OCI-LY3 (cell line): Measurements from ENCODE around the gene PTDSS2.

Experiments used
- H2AFZ ChIP-seq: fragments of 200-600, 300-600 bp; shearing (Covaris generic); 2 replicates; pipeline ENCODE4 v1.6.0; 2014; ENCODE audit warnings: antibody characterized with exemption, low read depth, low read length
- H3K27ac ChIP-seq: fragments of 200-600, 300-600 bp; sonication (generic); 2 replicates; pipeline ENCODE4 v1.5.1; 2014; ENCODE audit warnings: mild to moderate bottlenecking, low read length, moderate library complexity, mixed read lengths
- H3K27me3 ChIP-seq: fragments of 200-600, 300-600 bp; sonication (generic); 2 replicates; pipeline ENCODE4 v1.6.1; 2014; ENCODE audit warnings: low read depth, low read length, mixed read lengths
- H3K36me3 ChIP-seq: fragments of 200-600, 300-600 bp; sonication (generic); replicated peaks from 2 replicates; pipeline ENCODE3; 2014; ENCODE audit warnings: low read depth, low read length, mixed read lengths
- H3K4me1 ChIP-seq: fragments of 300-600, 200-600 bp; sonication (generic); 2 replicates; pipeline ENCODE4 v1.6.1; 2014; ENCODE audit warnings: low read length, mixed read lengths
- H3K4me2 ChIP-seq: fragments of 200-600, 300-600 bp; sonication (generic); 2 replicates; pipeline ENCODE4 v1.6.1; 2014; ENCODE audit warnings: low read length, mixed read lengths
- H3K4me3 ChIP-seq: fragments of 300-600, 200-600 bp; sonication (generic); 2 replicates; pipeline ENCODE4 v1.5.1; 2014; ENCODE audit warnings: antibody characterized with exemption, mild to moderate bottlenecking, low read length, moderate library complexity
- H3K79me2 ChIP-seq: fragments of 300-600, 200-600 bp; shearing (Covaris generic); 2 replicates; pipeline ENCODE4 v1.6.1; 2014; ENCODE audit warnings: mild to moderate bottlenecking, low read length, mixed read lengths
- H3K9ac ChIP-seq: fragments of 300-600, 200-600 bp; shearing (Covaris generic); 2 replicates; pipeline ENCODE4 v1.6.0; 2014; ENCODE audit warnings: mild to moderate bottlenecking, low read length, moderate library complexity
- H3K9me3 ChIP-seq: fragments of 200-600, 300-600 bp; shearing (Covaris generic); 2 replicates; pipeline ENCODE4 v1.6.1; 2014; ENCODE audit warnings: low read length, mixed read lengths; ENCODE audit not compliant: insufficient read depth
- H4K20me1 ChIP-seq: fragments of 200-600, 300-600 bp; sonication (generic); 2 replicates; pipeline ENCODE4 v1.6.1; 2016; ENCODE audit warnings: low read length, mixed read lengths; ENCODE audit not compliant: insufficient read depth
- CTCF ChIP-seq: fragments of 200-600, 300-600 bp; sonication (generic); IDR thresholded peaks from 2 replicates; pipeline ENCODE4 v1.5.1; 2014; ENCODE audit warnings: antibody characterized with exemption, low read length, low read depth
- EZH2phosphoT487 ChIP-seq: fragments of 200-600 bp; shearing (Covaris generic); IDR thresholded peaks from 2 replicates; pipeline ENCODE4 v1.6.1; 2018; ENCODE audit warnings: antibody characterized with exemption, mixed run types, low read depth

Gene PTDSS2

DNA sequence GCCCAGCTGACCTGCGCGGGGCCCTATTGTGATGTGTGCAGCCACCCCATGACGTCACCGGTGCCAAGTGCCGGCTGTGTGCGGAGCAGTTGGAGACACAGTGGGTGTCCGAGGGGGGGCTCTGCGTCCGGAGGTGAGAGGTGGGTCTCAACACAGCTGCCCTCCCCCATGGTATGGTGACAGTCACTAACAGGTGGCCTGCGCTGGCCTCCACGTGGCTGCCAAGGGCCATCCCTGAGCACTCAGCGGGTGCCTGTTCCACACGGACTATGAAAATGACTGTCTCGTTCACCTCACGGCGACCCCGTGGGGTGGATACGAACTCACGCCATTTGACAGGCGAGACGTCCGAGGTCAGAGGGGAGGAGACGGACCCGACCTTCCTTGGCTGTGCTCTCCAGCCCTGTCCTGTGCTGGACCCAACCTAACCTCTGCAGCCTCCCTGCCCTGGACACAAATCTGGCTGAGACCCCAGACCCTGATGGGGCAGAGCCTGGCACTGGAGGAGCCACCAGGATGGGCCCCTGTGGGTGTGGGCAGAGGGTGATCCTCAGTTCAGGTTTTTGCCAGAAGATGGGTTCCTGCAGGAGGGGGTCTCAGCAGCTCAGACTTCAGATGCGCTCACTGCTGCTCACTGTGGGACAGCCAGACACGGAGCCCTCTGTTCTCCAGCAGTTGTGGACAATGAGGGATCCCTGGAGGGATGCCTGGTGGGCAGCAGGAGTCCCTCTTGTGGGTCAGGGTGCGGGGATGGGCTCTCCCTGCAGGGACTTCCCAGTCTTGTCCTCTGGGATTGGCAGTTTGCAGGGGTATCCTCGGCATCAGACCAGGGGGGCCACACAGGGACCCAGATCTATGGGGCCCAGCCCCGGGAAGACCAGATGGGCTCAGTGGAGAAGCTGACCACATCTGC is 79.0 kb downstream of the PTDSS2 start:
- no peak for TF ChIP-seq EZH2phosphoT487
- TF ChIP-seq CTCF = no peak
- H4K20me1 ChIP-seq = peaks cover 5% of the 10 kb centered on the region
- H3K9me3 ChIP-seq = no peaks in the 10 kb centered on the region
- no peak overlapping the region for H3K27ac ChIP-seq
- no peak overlapping the region for H3K4me3 ChIP-seq
- H3K27me3 ChIP-seq = no peaks in the 10 kb centered on the region
- peaks cover 2% of the 10 kb centered on the region; the same call in 1 of the 2 replicates for H3K79me2 ChIP-seq
- no peak overlapping the region for H3K4me2 ChIP-seq
- H3K9ac ChIP-seq = no peak overlapping the region
- H3K36me3 ChIP-seq = peaks cover under 1% of the 10 kb centered on the region
- H3K4me1 ChIP-seq = peaks cover 2% of the 10 kb centered on the region; the same call in 1 of the 2 replicates
- H2AFZ ChIP-seq = no peak overlapping the region

DNA sequence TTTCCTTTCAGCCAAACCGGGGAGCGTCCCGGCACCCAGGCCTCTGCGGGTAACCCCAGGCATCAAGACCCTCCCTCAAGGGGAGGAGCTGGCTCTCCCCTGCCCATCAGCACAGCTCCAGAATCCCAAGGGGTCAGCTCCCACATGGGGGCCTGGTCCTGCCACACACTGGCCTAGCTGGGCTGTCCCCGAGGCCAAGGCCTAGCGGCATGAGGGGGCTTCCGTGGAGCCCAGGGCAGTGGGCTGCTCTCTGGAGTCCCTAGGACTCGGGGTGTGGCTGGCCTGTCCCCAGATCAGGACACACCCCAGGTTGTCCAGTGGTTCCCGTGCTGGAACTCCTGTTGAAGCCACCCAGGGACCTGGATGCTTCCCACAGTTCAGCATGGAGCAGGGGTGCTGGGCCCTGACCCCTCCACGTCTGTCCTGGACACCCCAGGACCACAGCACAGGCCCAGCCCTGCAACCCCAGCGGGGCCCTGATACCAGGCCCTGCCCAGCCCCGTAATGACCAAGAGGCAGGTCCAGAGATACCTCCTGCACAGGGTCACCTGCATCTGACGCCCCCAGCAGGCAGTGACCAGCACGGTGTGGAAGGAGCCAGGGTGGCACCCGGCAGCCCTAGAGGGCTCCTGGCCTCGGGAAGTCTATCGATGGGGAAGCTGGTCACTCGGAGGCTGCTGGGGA is 79.8 kb downstream of the PTDSS2 start:
- TF ChIP-seq CTCF (no peak), EZH2phosphoT487 (no peak)
- Histone ChIP-seq H3K79me2 (peaks cover 10% of the 10 kb centered on the region), H3K27ac (no peak overlapping the region), H3K9me3 (no peaks in the 10 kb centered on the region), H2AFZ (no peak overlapping the region), H3K9ac (no peak overlapping the region), H4K20me1 (peaks cover 10% of the 10 kb centered on the region), H3K4me3 (no peak overlapping the region), H3K4me1 (peaks cover 6% of the 10 kb centered on the region; the same call in 1 of the 2 replicates), H3K27me3 (no peaks in the 10 kb centered on the region), H3K4me2 (no peak overlapping the region), H3K36me3 (no peaks in the 10 kb centered on the region)

DNA sequence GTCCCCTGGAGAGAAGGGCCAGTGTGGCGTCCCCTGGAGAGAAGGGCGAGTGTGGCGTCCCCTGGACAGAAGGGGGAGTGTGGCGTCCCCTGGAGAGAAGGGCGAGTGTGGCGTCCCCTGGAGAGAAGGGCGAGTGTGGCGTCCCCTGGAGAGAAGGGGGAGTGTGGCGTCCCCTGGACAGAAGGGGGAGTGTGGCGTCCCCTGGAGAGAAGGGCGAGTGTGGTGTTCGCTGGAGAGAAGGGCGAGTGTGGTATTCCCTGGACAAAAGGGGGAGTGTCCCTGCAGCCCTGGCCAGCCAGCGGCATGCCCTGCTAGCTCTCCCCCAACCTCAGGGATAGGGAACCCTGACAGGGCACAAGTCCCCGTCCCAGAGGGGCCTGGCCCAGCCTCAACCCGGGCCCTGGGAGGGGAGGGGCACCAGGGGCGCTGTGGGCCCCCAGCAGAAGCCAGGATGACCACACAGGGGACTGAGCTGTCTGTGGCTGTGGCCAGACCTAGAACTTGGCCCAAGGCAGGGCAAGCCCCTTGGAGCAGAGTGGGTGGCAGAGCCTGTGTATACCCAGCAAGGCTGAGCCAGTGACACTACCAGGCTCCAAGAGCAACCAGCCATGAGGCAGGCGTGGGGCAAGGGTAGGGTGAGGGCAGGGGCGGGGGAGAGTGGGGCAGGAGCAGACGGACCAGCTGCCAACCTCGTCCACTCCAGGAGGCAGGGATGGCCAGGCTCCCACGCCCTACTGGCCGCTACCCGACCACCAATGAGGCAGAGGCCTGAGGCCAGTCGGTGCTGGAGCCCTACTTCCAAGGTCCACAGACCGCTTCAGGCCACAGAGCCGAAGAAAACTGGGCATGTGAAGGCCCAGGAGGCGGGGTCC is 81.1 kb downstream of the PTDSS2 start:
- Histone ChIP-seq H3K9me3 (no peaks in the 10 kb centered on the region), H3K27me3 (no peaks in the 10 kb centered on the region), H3K4me3 (no peak overlapping the region), H2AFZ (no peak overlapping the region), H3K27ac (no peak overlapping the region), H4K20me1 (peaks cover 10% of the 10 kb centered on the region), H3K4me1 (peaks cover 6% of the 10 kb centered on the region; the same call in 1 of the 2 replicates), H3K9ac (no peak overlapping the region), H3K36me3 (no peaks in the 10 kb centered on the region), H3K79me2 (peaks cover 12% of the 10 kb centered on the region), H3K4me2 (no peak overlapping the region)
- TF ChIP-seq EZH2phosphoT487 = no peak
- no peak for TF ChIP-seq CTCF
